ENCODE results near the gene NEDD4L.

The NEDD4L gene

DNA sequence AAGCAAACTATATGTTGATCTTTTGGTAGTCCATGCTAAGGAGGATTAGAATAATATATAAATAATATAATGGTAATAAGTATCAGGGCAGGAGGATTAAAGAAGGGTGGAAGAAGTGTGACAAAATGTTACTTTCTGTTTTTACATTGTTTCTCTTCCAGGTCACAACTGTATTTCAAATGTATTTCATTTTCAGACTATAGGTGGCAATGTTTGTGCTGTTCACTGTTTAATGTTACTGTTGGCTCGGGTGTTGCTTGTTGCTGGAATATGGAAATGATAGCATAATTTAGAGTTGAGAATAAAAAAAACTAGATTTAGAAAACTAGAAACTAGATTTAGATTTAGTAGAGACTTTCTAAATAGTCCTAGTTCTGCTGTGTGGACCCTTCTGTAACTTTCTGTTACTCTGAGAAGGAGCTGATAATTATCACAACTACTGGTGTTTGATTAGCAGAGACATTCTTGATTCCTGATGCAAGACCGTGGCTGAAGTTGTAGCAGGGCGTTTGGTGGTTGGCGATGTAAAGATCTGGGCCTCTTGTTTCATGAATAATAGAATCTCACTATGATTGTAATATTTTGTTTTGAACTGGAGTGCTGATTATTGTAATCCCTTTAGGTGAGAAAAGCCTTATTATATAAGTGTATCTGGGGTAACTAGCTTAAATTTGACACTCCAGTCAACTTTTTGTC is 7.9 kb downstream of the NEDD4L start:
- DNase-seq, result no peak

DNA sequence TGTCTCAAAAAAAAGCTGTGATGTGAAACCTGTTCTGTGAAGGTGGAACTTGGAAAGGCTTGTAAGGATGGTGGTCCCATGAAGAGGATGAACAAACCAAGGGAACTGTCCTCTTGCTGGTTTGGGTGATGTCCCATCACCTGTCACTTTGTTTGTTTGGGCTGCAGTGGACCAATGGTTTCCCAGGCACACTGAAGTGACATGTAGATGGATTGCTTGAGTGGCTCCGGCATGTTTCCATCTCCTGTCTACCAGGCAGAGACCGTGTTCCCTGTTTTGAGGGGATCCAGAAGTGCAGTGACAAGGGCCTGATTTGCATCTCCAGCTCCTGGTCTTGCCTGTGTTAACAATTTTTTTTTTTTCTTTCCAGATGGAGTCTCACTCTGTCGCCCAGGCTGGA is 8.9 kb downstream of the NEDD4L start:
- DNase-seq, result no peak

GRCh38 chr18:58054041-58054781 is 10.2 kb downstream of the NEDD4L start:
- DNase-seq, result peak in 1 of 51 donors; percentile 7

DNA sequence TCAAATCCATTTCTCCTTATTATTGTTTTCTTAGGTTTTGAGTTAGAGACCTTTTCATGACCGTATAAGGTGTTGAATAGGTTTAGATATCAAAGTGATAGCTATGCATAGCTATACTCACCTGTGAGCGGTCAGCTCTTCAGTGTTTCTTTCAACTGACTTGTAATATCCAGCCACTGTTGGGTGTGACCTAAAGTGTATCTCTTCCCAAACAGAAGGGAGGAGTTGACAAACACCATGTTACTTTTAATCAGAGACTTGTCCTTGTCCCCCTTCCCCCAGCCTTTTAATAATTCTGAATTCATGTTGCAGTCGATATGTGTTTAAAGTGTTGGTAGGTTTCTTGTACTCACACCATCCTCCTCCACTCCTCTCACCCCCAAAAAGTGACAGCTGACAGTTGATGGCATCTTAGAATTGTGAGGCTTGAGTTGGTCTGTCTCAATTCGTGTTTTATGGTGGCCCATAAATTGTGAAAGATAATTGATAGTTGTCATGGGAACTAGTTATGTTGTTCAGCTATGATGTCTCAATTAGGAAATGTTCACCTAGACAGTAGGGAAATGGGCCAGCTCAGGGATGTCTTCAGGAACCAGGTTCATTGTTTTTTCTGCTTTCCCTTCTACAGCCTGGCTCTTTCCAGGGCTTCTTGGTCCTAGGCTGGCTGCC is 12.0 kb downstream of the NEDD4L start:
- DNase-seq, result no peak

- no peak for DNase-seq
These were observed 12.8 kb downstream of the NEDD4L start for GRCh38 chr18:58056852-58057251.

- peak in 24 of 51 donors; percentile 2 to 70 (median 20) for DNase-seq
These were observed 13.4 kb downstream of the NEDD4L start for GRCh38 chr18:58057291-58057965.

- DNase-seq, result no peak
These were observed 14.7 kb downstream of the NEDD4L start for GRCh38 chr18:58058720-58059119.

GRCh38 chr18:58060254-58060653 is 16.2 kb downstream of the NEDD4L start:
- DNase-seq, result no peak

- no peak for DNase-seq
These were observed 17.3 kb downstream of the NEDD4L start for GRCh38 chr18:58061349-58061748.

DNA sequence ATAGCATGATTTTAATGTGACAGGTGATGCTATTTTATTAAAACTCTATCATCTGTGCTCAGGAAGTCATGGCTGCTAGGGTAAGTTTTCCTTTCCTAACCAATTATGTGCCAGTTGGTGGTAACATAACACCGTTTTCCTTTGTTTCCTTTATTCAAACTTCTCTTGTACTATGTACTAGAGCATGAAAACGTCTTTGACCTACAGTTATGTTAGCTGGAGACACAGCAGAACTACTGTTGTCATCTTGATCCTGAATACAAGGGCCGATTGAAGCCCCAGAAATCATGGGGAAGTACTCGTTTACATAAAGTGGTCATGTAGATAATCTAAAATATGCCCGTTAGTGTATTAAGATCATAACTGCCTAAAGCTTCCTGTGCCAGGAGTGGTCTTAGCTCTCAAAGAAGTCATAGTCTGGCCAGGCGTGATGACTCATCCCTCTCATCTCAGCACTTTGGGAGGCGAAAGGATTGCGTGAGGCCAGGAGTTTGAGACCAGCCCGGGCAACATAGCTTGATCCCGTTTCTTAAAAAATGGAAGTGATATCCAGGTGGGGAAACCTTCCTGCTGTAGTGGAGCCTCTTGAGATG is 20.5 kb downstream of the NEDD4L start:
- no peak for DNase-seq

GRCh38 chr18:58065956-58066355 is 21.9 kb downstream of the NEDD4L start:
- no peak for DNase-seq

DNA sequence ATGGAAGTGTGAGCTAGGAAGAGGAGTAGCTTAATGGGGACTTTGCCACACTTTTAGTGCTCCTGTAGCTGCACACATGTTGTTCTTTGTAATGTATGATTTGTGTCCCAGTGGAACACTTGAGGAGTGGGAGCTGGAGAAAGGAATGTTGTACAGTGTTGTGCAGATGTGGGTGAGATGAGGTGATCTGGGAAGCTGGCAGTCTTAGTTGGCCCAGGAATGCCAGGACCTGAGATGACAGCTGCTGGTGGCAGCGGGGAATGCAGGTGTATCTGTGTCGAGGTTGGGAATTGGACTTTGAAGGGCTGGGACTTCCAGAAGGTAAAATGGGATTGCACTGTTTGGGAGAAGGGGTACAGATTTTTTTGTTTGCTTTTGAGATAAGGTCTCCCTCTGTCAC is 23.6 kb downstream of the NEDD4L start:
- DNase-seq, result no peak

DNA sequence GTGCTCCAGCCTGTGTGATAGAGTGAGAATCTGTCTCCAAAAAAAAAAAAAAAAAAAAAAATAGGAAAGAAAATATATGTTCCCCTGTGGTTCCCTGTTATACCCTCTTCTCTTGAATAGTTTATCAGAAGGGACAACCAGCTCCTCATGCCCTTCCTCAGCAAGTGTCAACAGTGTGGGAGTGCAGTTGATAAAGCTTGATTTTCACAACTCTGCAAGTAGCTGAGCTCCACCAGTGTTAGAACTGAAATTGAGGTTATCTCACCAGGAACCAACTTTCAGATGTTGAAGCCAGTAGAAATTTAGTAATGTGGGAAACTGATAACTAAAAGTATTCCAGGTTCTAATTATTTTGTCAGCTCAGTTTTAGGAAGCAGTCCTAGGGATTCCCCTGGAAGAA is 25.1 kb downstream of the NEDD4L start:
- no peak for DNase-seq

GRCh38 chr18:58069721-58070292 is 25.8 kb downstream of the NEDD4L start:
- no peak for DNase-seq

DNA sequence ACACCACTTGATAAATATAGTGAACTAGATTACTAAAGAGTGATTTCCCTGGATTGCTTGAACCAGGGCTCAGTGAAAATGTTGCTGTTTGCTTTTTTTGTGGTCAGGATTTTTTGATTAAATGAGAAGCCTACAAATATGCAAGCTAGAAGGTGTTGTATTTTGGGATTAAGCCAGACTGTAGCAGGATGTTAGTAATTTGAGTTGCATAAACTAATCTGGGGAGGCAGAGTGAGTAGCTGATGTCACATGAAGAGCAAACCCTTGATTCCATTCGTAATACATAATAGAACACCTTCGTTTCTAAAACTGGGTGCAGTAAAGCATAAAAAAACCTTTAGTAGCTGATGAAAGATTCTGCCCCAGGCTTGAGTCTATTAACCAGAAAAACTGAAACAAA is 32.0 kb downstream of the NEDD4L start:
- no peak for DNase-seq

GRCh38 chr18:58077329-58077728 is 33.3 kb downstream of the NEDD4L start:
- no peak for DNase-seq

DNA sequence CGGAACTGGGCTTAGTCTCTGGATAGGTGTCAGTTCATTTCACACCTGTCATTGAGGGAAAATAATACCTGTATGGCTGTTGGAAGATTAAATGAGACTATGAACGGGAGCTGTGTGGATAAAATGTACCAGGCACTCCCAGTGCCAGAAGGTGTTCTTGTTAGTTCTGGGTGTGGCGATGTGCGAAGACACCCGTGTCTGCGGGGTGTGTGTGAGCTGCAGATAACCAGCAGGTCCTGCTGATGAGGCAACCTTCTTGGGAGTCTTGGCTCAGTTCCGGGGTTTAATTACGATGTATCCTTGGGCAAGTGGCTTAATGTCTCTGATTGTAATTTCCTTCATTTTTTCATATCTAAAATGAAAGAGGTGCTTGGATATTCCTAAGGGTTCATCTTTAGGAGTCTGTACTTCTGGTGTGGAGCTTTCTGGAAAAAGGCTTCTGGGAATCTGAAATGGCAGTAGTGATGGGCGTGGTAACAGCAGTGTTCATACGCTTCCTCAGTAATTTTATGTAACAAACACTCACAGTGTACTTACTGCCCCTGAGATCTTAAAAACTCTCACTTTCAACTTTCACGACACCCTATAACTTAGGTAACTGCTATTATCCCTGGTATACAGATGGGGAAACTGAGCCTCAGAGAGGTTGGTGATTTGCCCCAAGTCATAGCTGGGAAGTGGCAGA is 35.0 kb downstream of the NEDD4L start:
- no peak for DNase-seq

- DNase-seq, result peak in 1 of 51 donors; percentile 11
These were observed 36.4 kb downstream of the NEDD4L start for GRCh38 chr18:58080451-58080850.

DNA sequence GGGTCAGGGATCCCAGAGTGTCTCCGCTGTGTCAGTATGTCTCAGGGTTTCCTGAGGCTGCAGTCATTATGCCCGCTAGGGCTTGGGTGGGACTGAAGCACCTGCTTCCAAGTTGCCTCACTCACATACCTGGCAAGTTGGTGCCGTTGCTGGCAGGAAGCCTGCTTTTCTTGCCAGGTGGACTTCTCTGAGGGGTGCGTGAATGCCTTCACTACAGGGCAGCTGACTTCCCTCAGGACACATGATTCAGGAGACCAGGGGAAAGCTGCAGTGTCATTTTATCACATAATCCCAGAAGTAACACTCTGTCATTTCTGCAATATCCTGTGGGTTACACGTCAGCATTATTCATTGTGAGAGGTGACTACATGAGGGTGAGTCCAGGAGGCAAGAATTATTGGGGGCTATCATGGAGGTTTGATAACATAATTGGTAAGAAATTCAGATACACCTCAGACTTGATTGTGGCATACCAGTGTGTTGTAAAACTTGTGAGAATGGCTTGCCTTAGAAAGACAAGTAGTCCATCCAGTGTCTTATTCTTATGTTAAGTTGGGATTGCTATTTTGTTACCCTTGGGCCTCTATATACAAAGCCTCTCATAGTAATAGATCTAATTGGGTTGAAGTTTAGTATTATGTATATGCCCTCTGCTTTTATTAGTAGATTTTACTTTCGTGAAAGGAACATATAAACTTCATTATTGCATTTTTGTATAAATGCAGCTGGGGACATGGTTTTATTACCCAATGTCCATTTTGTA is 44.1 kb downstream of the NEDD4L start:
- DNase-seq, result no peak

- DNase-seq, result no peak
These were observed 44.7 kb downstream of the NEDD4L start for GRCh38 chr18:58088691-58089065.

Data from hypothalamus (tissue), 51 donors.